GM18502 (cell line): ENCODE data around the gene CD46.
"Not testable (repeated sequence)": the region's sequence is repeated elsewhere in the genome, so short reads cannot be mapped to it uniquely, and the experiment has no call there.

Experiments used
- ATAC-seq: cut with Tn5 transposase; IDR thresholded peaks from one replicate; pipeline ENCODE4 v1.9.1; 2021; ENCODE audit warnings: mild to moderate bottlenecking; ENCODE audit not compliant: unreplicated experiment, poor library complexity

The CD46 gene

GRCh38 chr1:207751790-207752455 is at the start of gene CD46:
CD46 (plus strand) TSS chr1:207752054; CDS start chr1:207752213, 159 bp downstream.
- peak; percentile 96 for ATAC-seq

- no peak for ATAC-seq
These were observed 49.5 kb upstream of the CD46 start for GRCh38 chr1:207702317-207702716.

GRCh38 chr1:207703712-207704111 is 48.1 kb upstream of the CD46 start:
- no peak for ATAC-seq

- ATAC-seq, result not testable (repeated sequence)
These were observed 43.9 kb upstream of the CD46 start for GRCh38 chr1:207708004-207708403.

GRCh38 chr1:207711285-207711684 is 40.6 kb upstream of the CD46 start:
- ATAC-seq, result no peak

GRCh38 chr1:207712701-207713100 is 39.2 kb upstream of the CD46 start:
- not testable (repeated sequence) for ATAC-seq

- no peak for ATAC-seq
These were observed 38.3 kb upstream of the CD46 start for GRCh38 chr1:207713529-207713928.

- no peak for ATAC-seq
These were observed 32.6 kb upstream of the CD46 start for GRCh38 chr1:207719234-207719633.

GRCh38 chr1:207728200-207728858 is 23.5 kb upstream of the CD46 start:
- ATAC-seq, result not testable (repeated sequence)

GRCh38 chr1:207737503-207738157 is 14.2 kb upstream of the CD46 start:
- not testable (repeated sequence) for ATAC-seq

- ATAC-seq, result not testable (repeated sequence)
These were observed 13.6 kb upstream of the CD46 start for GRCh38 chr1:207738158-207738659.

- ATAC-seq, result no peak
These were observed 11.6 kb upstream of the CD46 start for GRCh38 chr1:207740207-207740606.

- ATAC-seq, result no peak
These were observed 8.9 kb upstream of the CD46 start for GRCh38 chr1:207742850-207743555.

- no peak for ATAC-seq
These were observed 7.8 kb upstream of the CD46 start for GRCh38 chr1:207744000-207744534.

- no peak for ATAC-seq
These were observed 6.6 kb upstream of the CD46 start for GRCh38 chr1:207745285-207745684.

GRCh38 chr1:207745839-207746767 is 5.8 kb upstream of the CD46 start:
- ATAC-seq, result no peak

- ATAC-seq, result no peak
These were observed 4.0 kb upstream of the CD46 start for GRCh38 chr1:207747627-207748492.

GRCh38 chr1:207748737-207749528 is 2.9 kb upstream of the CD46 start:
- no peak for ATAC-seq
